Prostate gland (tissue), 2 donors: ENCODE data around the gene DSE. TPM values are rescaled to one million over a fixed set of nuclear protein-coding genes. Genes with fewer than 3 reads are reported as not detected.
A peak's percentile ranks its signal among the peaks of the same experiment; 100 is the strongest.

Source experiments
- DNase-seq: peaks from one replicate; pipeline ENCODE4 v3.0.0-alpha.2; 2019; ENCODE audit warnings: low spot score
- H3K27ac ChIP-seq, 2 donors: fragments of 200-600 bp; sonication (generic); 2 replicates each; pipeline ENCODE4 v1.5.1; 2017 to 2019
- H3K27me3 ChIP-seq: fragments of 200-600 bp; sonication (generic); replicated peaks from 2 replicates; pipeline ENCODE4 v1.5.1; 2019; ENCODE audit not compliant: insufficient read depth
- H3K36me3 ChIP-seq, 2 donors: fragments of 200-600 bp; sonication (generic); 1 replicate in 1 of 2; 2 replicates in 1 of 2; pipeline versions ENCODE4 v1.5.1 to v1.8.1; 2017 to 2019
- H3K4me1 ChIP-seq: fragments of 200-600 bp; sonication (generic); replicated peaks from 2 replicates; pipeline ENCODE4 v1.5.1; 2019
- H3K4me3 ChIP-seq, 2 donors: fragments of 200-600 bp; sonication (generic); 2 replicates each; pipeline ENCODE4 v1.5.1; 2017 to 2019
- H3K9me3 ChIP-seq: fragments of 200-600 bp; sonication (generic); 2 replicates; pipeline ENCODE4 v1.5.1; 2017
- POLR2A ChIP-seq: fragments of 450-650 bp; IDR thresholded peaks from one replicate; pipeline ENCODE4 v1.6.1; 2016; ENCODE audit warnings: antibody characterized with exemption, mild to moderate bottlenecking
- POLR2AphosphoS5 ChIP-seq: sonication (generic); formaldehyde crosslinking; IDR thresholded peaks from one replicate; pipeline ENCODE4 v1.6.1; 2017; ENCODE audit warnings: antibody characterized with exemption
- WGBS: methylation state at CpG from one replicate; pipeline ENCODE4 v1.1.5; 2018; 5-methylcytosine and 5-hydroxymethylcytosine counted together
- intact Hi-C: fragments of 100-400 bp; cut with DNase I; formaldehyde crosslinking; loops from one replicate; pipeline ENCODE4 v1.14.2; 2022
- total RNA-seq, 2 donors: library from RNA; depleted of rRNA; stranded (reverse); fragments of >200 nt; gene quantifications; one replicate each; pipeline ENCODE4 v1.1.0, GENCODE V29; 2016
- TF ChIP-seq, protein P1 (sequence below), 4 experiments: fragments of 200-600 bp in 2 of 4; fragments of 450-650 bp in 2 of 4; sonication (generic) in 2 of 4; IDR thresholded peaks; 1 replicate in 3 of 4; 2 replicates in 1 of 4; pipeline ENCODE4 v1.5.1; 2016 to 2019; ENCODE audit warnings: antibody characterized with exemption in 4 of 4, mild to moderate bottlenecking in 2 of 4, moderate library complexity in 2 of 4

DSE gene
- total RNA-seq, 2 donors from 2014 or later: 15.8 to 36.5 TPM

DNA sequence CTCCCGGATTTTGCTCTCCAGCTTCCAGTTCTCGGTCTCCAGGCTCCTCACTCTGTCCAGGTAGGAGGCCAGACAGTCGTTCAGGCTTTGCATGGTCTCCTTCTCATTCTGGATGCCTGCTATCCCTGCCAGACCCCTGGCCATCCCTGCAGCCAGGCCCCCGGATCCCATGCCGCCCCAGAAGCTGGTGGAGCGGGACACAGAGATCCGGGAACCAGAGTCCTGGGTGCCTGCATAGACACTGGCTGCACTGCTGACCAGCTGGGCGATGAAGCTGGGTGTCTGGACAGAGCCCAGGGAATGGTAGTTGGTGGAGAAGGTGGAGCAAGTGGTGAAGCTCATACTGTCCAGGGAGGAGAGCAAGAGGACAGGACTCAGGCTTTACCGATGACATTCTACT is 87.5 kb downstream of the DSE start:
- TF ChIP-seq, protein P1, sequence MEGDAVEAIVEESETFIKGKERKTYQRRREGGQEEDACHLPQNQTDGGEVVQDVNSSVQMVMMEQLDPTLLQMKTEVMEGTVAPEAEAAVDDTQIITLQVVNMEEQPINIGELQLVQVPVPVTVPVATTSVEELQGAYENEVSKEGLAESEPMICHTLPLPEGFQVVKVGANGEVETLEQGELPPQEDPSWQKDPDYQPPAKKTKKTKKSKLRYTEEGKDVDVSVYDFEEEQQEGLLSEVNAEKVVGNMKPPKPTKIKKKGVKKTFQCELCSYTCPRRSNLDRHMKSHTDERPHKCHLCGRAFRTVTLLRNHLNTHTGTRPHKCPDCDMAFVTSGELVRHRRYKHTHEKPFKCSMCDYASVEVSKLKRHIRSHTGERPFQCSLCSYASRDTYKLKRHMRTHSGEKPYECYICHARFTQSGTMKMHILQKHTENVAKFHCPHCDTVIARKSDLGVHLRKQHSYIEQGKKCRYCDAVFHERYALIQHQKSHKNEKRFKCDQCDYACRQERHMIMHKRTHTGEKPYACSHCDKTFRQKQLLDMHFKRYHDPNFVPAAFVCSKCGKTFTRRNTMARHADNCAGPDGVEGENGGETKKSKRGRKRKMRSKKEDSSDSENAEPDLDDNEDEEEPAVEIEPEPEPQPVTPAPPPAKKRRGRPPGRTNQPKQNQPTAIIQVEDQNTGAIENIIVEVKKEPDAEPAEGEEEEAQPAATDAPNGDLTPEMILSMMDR (IDR thresholded peaks at IDR 0.05): no peak
- TF ChIP-seq POLR2A (no peak), POLR2AphosphoS5 (no peak)
- whole genome bisulfite sequencing: 94% methylated on average over 9 of the region's 9 CpGs
- intact Hi-C loops: no loop called here

GRCh38 chr6:116459927-116460326 is 89.2 kb downstream of the DSE start:
- Histone ChIP-seq H3K9me3 (no peaks in the 10 kb centered on the region), H3K4me1 (no peaks in the 10 kb centered on the region), H3K36me3 (no peaks in the 10 kb centered on the region), H3K27ac (no peak overlapping the region), H3K4me3 (no peak overlapping the region), H3K27me3 (no peaks in the 10 kb centered on the region)
- WGBS: 88% methylated on average over 4 of the region's 4 CpGs
- intact Hi-C loops: no loop called here
- TF ChIP-seq POLR2AphosphoS5 (no peak), POLR2A (no peak)
- TF ChIP-seq, protein P1 (IDR thresholded peaks at IDR 0.05): no peak
- no peak for DNase-seq

More for the DNA sequence above, 87.5 kb downstream of the DSE start:
- H3K36me3 ChIP-seq: no peaks in the 10 kb centered on the region
- no peaks in the 10 kb centered on the region for H3K4me1 ChIP-seq
- no peaks in the 10 kb centered on the region for H3K9me3 ChIP-seq
- H3K4me3 ChIP-seq: no peak overlapping the region
- H3K27me3 ChIP-seq: no peaks in the 10 kb centered on the region
- H3K27ac ChIP-seq: no peak overlapping the region
- DNase-seq: no peak

GRCh38 chr6:116461331-116461931 is 90.7 kb downstream of the DSE start, which contains the start of gene CALHM6:
Gene CALHM6, plus strand, starts transcription at chr6:116461375. Its CDS starts 555 bp downstream, at chr6:116461930.
- no peaks in the 10 kb centered on the region for H3K4me1 ChIP-seq
- H3K36me3 ChIP-seq: no peaks in the 10 kb centered on the region
- no peaks in the 10 kb centered on the region for H3K27me3 ChIP-seq
- intact Hi-C loops: no loop called here
- no peaks in the 10 kb centered on the region for H3K9me3 ChIP-seq
- no peak for DNase-seq
- peak within 1 kb of the TSS; percentile 24 to 26 for H3K4me3 ChIP-seq
- no peak within 1 kb of the TSS for H3K27ac ChIP-seq
- TF ChIP-seq, protein P1 (IDR thresholded peaks at IDR 0.05): no peak
- TF ChIP-seq POLR2AphosphoS5: no peak
- TF ChIP-seq POLR2A: no peak
- WGBS: 57% methylated on average over 13 of the region's 13 CpGs

DNA sequence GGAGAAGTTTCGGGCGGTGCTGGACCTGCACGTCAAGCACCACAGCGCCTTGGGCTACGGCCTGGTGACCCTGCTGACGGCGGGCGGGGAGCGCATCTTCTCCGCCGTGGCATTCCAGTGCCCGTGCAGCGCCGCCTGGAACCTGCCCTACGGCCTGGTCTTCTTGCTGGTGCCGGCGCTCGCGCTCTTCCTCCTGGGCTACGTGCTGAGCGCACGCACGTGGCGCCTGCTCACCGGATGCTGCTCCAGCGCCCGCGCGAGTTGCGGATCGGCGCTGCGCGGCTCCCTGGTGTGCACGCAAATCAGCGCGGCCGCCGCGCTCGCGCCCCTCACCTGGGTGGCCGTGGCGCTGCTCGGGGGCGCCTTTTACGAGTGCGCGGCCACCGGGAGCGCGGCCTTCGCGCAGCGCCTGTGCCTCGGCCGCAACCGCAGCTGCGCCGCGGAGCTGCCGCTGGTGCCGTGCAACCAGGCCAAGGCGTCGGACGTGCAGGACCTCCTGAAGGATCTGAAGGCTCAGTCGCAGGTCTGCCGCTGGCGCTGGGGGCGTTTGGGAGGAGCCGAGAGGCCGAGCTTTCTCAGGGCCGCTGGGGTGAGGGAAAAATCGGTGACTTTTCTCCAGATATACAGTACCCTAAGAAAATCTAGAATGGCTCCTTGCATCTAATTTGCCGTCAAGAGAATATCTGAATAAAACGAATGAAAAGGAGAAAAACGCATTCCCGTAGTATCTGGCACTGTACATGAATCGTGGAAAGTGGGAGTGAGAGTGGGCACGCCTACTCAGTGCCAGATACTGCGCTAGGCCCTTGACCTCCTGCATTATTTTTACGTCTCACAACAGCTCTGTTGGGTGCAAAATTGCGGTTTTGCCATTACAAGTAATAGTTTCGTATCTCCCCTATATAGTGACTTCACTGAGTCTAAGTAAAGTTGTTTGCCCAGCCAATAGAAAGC is 91.5 kb downstream of the DSE start:
- DNase-seq: no peak
- Histone ChIP-seq H3K27ac (no peak overlapping the region), H3K4me3 (peak overlapping the region; percentile 24 to 26), H3K4me1 (no peaks in the 10 kb centered on the region), H3K27me3 (no peaks in the 10 kb centered on the region), H3K9me3 (no peaks in the 10 kb centered on the region), H3K36me3 (no peaks in the 10 kb centered on the region)
- intact Hi-C loops: no loop called here
- TF ChIP-seq POLR2A: no peak
- TF ChIP-seq, protein P1 (IDR thresholded peaks at IDR 0.05): no peak
- no peak for TF ChIP-seq POLR2AphosphoS5
- WGBS: 12% methylated on average over 84 of the region's 84 CpGs
